ENCODE measurements around the gene RDH14.

GRCh38 chr2:18593496-18593895, 33.0 kb upstream of the RDH14 start:
- TF ChIP-seq STAT3 (IDR thresholded peaks at IDR 0.05; ENCODE audit: low read depth, low read length) (no peak), BHLHE40 (IDR thresholded peaks at IDR 0.05; ENCODE audit: borderline replicate concordance in 1 of 2, low read depth in 2 of 2, low read length in 1 of 2) (no peak), CBX5 (IDR thresholded peaks at IDR 0.05; ENCODE audit: low read depth) (no peak), MXI1 (IDR thresholded peaks at IDR 0.05; ENCODE audit: low read depth, low read length) (no peak), BCL3 (IDR thresholded peaks at IDR 0.05; ENCODE audit: borderline replicate concordance, insufficient read depth, low read depth, low read length, poor library complexity, severe bottlenecking) (no peak), EZH2 (IDR thresholded peaks at IDR 0.05; ENCODE audit: borderline replicate concordance, control insufficient read depth, low read depth, low read length) (no peak), MEF2A (IDR thresholded peaks at IDR 0.05; ENCODE audit: insufficient read depth, low read depth, low read length) (no peak), ESRRA (IDR thresholded peaks at IDR 0.05; ENCODE audit: low read length) (no peak)
- TF ChIP-seq, protein P1, sequence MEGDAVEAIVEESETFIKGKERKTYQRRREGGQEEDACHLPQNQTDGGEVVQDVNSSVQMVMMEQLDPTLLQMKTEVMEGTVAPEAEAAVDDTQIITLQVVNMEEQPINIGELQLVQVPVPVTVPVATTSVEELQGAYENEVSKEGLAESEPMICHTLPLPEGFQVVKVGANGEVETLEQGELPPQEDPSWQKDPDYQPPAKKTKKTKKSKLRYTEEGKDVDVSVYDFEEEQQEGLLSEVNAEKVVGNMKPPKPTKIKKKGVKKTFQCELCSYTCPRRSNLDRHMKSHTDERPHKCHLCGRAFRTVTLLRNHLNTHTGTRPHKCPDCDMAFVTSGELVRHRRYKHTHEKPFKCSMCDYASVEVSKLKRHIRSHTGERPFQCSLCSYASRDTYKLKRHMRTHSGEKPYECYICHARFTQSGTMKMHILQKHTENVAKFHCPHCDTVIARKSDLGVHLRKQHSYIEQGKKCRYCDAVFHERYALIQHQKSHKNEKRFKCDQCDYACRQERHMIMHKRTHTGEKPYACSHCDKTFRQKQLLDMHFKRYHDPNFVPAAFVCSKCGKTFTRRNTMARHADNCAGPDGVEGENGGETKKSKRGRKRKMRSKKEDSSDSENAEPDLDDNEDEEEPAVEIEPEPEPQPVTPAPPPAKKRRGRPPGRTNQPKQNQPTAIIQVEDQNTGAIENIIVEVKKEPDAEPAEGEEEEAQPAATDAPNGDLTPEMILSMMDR (IDR thresholded peaks at IDR 0.05 in 2 of 3, conservative IDR thresholded peaks at IDR 0.05 in 1 of 3; ENCODE audit: control insufficient read depth in 2 of 3, extremely low read depth in 1 of 3, insufficient read depth in 1 of 3, low read depth in 3 of 3, low read length in 3 of 3) = no peak
- TF ChIP-seq, protein P2, sequence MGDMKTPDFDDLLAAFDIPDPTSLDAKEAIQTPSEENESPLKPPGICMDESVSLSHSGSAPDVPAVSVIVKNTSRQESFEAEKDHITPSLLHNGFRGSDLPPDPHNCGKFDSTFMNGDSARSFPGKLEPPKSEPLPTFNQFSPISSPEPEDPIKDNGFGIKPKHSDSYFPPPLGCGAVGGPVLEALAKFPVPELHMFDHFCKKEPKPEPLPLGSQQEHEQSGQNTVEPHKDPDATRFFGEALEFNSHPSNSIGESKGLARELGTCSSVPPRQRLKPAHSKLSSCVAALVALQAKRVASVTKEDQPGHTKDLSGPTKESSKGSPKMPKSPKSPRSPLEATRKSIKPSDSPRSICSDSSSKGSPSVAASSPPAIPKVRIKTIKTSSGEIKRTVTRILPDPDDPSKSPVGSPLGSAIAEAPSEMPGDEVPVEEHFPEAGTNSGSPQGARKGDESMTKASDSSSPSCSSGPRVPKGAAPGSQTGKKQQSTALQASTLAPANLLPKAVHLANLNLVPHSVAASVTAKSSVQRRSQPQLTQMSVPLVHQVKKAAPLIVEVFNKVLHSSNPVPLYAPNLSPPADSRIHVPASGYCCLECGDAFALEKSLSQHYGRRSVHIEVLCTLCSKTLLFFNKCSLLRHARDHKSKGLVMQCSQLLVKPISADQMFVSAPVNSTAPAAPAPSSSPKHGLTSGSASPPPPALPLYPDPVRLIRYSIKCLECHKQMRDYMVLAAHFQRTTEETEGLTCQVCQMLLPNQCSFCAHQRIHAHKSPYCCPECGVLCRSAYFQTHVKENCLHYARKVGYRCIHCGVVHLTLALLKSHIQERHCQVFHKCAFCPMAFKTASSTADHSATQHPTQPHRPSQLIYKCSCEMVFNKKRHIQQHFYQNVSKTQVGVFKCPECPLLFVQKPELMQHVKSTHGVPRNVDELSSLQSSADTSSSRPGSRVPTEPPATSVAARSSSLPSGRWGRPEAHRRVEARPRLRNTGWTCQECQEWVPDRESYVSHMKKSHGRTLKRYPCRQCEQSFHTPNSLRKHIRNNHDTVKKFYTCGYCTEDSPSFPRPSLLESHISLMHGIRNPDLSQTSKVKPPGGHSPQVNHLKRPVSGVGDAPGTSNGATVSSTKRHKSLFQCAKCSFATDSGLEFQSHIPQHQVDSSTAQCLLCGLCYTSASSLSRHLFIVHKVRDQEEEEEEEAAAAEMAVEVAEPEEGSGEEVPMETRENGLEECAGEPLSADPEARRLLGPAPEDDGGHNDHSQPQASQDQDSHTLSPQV (IDR thresholded peaks at IDR 0.05) = no peak
- TF ChIP-seq, protein P3, sequence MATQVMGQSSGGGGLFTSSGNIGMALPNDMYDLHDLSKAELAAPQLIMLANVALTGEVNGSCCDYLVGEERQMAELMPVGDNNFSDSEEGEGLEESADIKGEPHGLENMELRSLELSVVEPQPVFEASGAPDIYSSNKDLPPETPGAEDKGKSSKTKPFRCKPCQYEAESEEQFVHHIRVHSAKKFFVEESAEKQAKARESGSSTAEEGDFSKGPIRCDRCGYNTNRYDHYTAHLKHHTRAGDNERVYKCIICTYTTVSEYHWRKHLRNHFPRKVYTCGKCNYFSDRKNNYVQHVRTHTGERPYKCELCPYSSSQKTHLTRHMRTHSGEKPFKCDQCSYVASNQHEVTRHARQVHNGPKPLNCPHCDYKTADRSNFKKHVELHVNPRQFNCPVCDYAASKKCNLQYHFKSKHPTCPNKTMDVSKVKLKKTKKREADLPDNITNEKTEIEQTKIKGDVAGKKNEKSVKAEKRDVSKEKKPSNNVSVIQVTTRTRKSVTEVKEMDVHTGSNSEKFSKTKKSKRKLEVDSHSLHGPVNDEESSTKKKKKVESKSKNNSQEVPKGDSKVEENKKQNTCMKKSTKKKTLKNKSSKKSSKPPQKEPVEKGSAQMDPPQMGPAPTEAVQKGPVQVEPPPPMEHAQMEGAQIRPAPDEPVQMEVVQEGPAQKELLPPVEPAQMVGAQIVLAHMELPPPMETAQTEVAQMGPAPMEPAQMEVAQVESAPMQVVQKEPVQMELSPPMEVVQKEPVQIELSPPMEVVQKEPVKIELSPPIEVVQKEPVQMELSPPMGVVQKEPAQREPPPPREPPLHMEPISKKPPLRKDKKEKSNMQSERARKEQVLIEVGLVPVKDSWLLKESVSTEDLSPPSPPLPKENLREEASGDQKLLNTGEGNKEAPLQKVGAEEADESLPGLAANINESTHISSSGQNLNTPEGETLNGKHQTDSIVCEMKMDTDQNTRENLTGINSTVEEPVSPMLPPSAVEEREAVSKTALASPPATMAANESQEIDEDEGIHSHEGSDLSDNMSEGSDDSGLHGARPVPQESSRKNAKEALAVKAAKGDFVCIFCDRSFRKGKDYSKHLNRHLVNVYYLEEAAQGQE (IDR thresholded peaks at IDR 0.05; ENCODE audit: low read depth, low read length) = no peak
